ENCODE measurements around the gene RPP30. TPM values are rescaled to one million over a fixed set of nuclear protein-coding genes. Genes with fewer than 3 reads are reported as not detected.

Gene RPP30
- polyA plus RNA-seq, 3 donors, result 24.9 to 42.9 (median 40.3) TPM

- intact Hi-C loops (cut with micrococcal nuclease), result loop anchor here in 1 of 2 donors (10.0 kb wide), 1 partner anchor 338 kb away; no protein-coding TSS in a partner anchor
- Mint-ChIP-seq H3K27me3 (ENCODE audit: low read depth in 3 of 3) (peaks cover 5 to 6% (median 6%) of the 10 kb centered on the region in 3 donors), H3K4me1 (peaks cover 4% of the 10 kb centered on the region), H3K9me3 (no peaks in the 10 kb centered on the region), H3K4me3 (no peak overlapping the region), H3K27ac (peak overlapping the region in 1 of 7 donors; percentile 9), H3K36me3 (no peaks in the 10 kb centered on the region)
- Histone ChIP-seq H3K4me1 (ENCODE audit: control insufficient read depth in 1 of 2, insufficient read depth in 2 of 2, low read length in 2 of 2) (no peaks in the 10 kb centered on the region), H4K20me1 (ENCODE audit: insufficient read depth, low read length) (no peaks in the 10 kb centered on the region), H3K4me3 (replicated peaks in 1 of 3; ENCODE audit: low read depth in 2 of 3, low read length in 3 of 3) (no peak overlapping the region), H3K9ac (ENCODE audit: insufficient read depth, low read length, poor library complexity, severe bottlenecking) (no peak overlapping the region), H3K36me3 (replicated peaks in 1 of 2; ENCODE audit: control insufficient read depth in 1 of 2, insufficient read depth in 2 of 2, low read length in 2 of 2) (no peaks in the 10 kb centered on the region), H2AFZ (ENCODE audit: insufficient read depth, low read depth, low read length, poor library complexity, severe bottlenecking) (no peak overlapping the region), H3K27ac (ENCODE audit: low read depth in 1 of 2, low read length in 2 of 2) (no peak overlapping the region), H3K79me2 (ENCODE audit: insufficient read depth, low read length) (no peaks in the 10 kb centered on the region), H3K9me3 (replicated peaks in 1 of 2; ENCODE audit: control insufficient read depth in 1 of 2, insufficient read depth in 1 of 2, low read length in 2 of 2) (no peaks in the 10 kb centered on the region), H3K27me3 (ENCODE audit: control insufficient read depth in 2 of 2, insufficient read depth in 2 of 2, low read length in 2 of 2) (no peaks in the 10 kb centered on the region), H3K4me2 (replicated peaks; ENCODE audit: extremely low read depth, low read length, poor library complexity, severe bottlenecking) (no peak overlapping the region)
- WGBS (ENCODE audit: insufficient coverage), result 80% methylated on average over 1 of the region's 6 CpGs
- no peak for TF ChIP-seq CTCF (IDR thresholded peaks at IDR 0.05)
- DNase-seq, result no peak
Measured at GRCh38 chr10:90916392-90917237, 44.8 kb downstream of the RPP30 start.

- Mint-ChIP-seq H3K36me3 (no peaks in the 10 kb centered on the region), H3K4me3 (no peak overlapping the region), H3K4me1 (peaks cover 2% of the 10 kb centered on the region), H3K27ac (no peak overlapping the region), H3K9me3 (no peaks in the 10 kb centered on the region), H3K27me3 (ENCODE audit: low read depth in 3 of 3) (peaks cover 6 to 10% (median 8%) of the 10 kb centered on the region in 3 donors)
- no peaks in the 10 kb centered on the region for H3K4me1 ChIP-seq (ENCODE audit: control insufficient read depth in 1 of 2, insufficient read depth in 2 of 2, low read length in 2 of 2)
- no peak overlapping the region for H2AFZ ChIP-seq (ENCODE audit: insufficient read depth, low read depth, low read length, poor library complexity, severe bottlenecking)
- H3K36me3 ChIP-seq (replicated peaks in 1 of 2; ENCODE audit: control insufficient read depth in 1 of 2, insufficient read depth in 2 of 2, low read length in 2 of 2), result no peaks in the 10 kb centered on the region
- no peaks in the 10 kb centered on the region for H4K20me1 ChIP-seq (ENCODE audit: insufficient read depth, low read length)
- no peaks in the 10 kb centered on the region for H3K79me2 ChIP-seq (ENCODE audit: insufficient read depth, low read length)
- H3K4me3 ChIP-seq (replicated peaks in 1 of 3; ENCODE audit: low read depth in 2 of 3, low read length in 3 of 3), result no peak overlapping the region
- TF ChIP-seq CTCF (IDR thresholded peaks at IDR 0.05), result no peak
- no peaks in the 10 kb centered on the region for H3K9me3 ChIP-seq (replicated peaks in 1 of 2; ENCODE audit: control insufficient read depth in 1 of 2, insufficient read depth in 1 of 2, low read length in 2 of 2)
- no CpG with 5 or more reads among the region's 8 CpGs for WGBS (ENCODE audit: insufficient coverage)
- intact Hi-C loops (cut with micrococcal nuclease), result loop anchor here in 1 of 2 donors (10.0 kb wide), 1 partner anchor 337 kb away; no protein-coding TSS in a partner anchor
- no peaks in the 10 kb centered on the region for H3K27me3 ChIP-seq (ENCODE audit: control insufficient read depth in 2 of 2, insufficient read depth in 2 of 2, low read length in 2 of 2)
- H3K27ac ChIP-seq (ENCODE audit: low read depth in 1 of 2, low read length in 2 of 2), result no peak overlapping the region
- H3K9ac ChIP-seq (ENCODE audit: insufficient read depth, low read length, poor library complexity, severe bottlenecking), result no peak overlapping the region
- H3K4me2 ChIP-seq (replicated peaks; ENCODE audit: extremely low read depth, low read length, poor library complexity, severe bottlenecking), result no peak overlapping the region
- no peak for DNase-seq
Measured at GRCh38 chr10:90917238-90917967, 45.6 kb downstream of the RPP30 start.

Data from CD14-positive monocyte (primary cell).